ENCODE results near the gene DCBLD2. TPM values are rescaled to one million over a fixed set of nuclear protein-coding genes. Genes with fewer than 3 reads are reported as not detected.
"Not testable (repeated sequence)": the region's sequence is repeated elsewhere in the genome, so short reads cannot be mapped to it uniquely, and the experiment has no call there.

The DCBLD2 gene
- total RNA-seq, 2 donors from 2014 or later = 15.3 to 22.4 TPM

DNA sequence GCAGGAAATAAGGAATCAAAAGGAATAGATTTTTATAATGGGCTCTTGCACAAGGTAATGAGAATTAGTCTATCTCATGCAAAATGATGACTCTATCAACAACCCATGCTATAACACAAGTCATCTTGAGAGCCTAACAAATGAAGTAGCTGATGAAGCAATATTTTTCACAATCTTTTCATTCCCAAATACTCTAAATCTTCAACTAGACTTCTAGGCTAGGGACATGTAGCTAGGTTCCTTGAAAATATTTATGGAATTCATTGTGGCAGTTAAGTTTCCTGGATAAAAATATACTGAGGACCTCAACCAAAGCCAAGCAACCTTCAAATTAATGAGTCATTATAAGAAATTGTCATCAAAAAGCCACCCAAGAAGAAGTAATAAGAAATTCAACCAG lies 55.4 kb downstream of the DCBLD2 start:
- no peaks in the 10 kb centered on the region for H3K4me1 ChIP-seq
- intact Hi-C loops (cut with DNase I) = no loop called here
- no peak for ATAC-seq
- no peak overlapping the region for H3K27ac ChIP-seq
- no peaks in the 10 kb centered on the region for H3K9me3 ChIP-seq
- no peak overlapping the region for H3K4me3 ChIP-seq
- no peaks in the 10 kb centered on the region for H3K27me3 ChIP-seq
- DNase-seq = no peak
- H3K36me3 ChIP-seq (replicated peaks in 1 of 2; ENCODE audit: insufficient read depth in 1 of 2, low read depth in 2 of 2) = no peaks in the 10 kb centered on the region
- TF ChIP-seq POLR2A (IDR thresholded peaks at IDR 0.05) (no peak), CTCF (IDR thresholded peaks at IDR 0.05) (no peak)

DNA sequence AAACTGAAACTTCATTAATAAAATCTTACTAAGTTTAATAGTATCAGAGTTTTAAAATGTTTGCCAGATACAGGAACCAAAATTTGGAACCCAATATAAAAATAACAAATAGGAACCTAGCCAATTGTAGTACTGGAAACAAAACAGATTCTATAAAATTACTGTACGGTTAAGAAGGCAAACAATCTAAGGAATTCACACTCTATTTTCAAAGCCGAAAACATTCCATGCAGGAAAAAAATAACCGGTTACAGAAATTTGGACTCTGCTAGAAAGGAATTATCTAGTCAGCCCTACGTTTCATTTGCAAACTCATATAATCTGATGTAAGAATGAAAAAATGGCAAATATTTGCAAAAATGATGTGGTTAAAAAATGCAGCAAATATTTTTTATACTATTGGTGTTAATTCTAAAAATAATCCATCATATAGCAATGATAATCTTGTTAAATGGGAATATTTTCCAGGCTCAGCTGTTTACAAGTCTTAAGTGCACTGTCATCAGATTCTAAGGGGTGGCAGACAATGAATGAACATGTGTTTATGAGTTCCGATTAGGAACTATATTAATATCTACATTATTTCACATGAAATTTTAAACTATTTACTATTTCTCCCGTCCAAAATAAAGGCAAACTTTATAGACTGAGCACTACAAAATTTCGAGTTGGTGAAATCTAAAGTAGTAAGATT lies 58.1 kb downstream of the DCBLD2 start:
- no peak for DNase-seq
- H3K4me3 ChIP-seq = no peak overlapping the region
- TF ChIP-seq CTCF (IDR thresholded peaks at IDR 0.05) = no peak
- no peak for TF ChIP-seq POLR2A (IDR thresholded peaks at IDR 0.05)
- no peaks in the 10 kb centered on the region for H3K36me3 ChIP-seq (replicated peaks in 1 of 2; ENCODE audit: insufficient read depth in 1 of 2, low read depth in 2 of 2)
- H3K27ac ChIP-seq = no peak overlapping the region
- H3K4me1 ChIP-seq = no peaks in the 10 kb centered on the region
- no peak for ATAC-seq
- H3K9me3 ChIP-seq = no peaks in the 10 kb centered on the region
- intact Hi-C loops (cut with DNase I) = no loop called here
- 78 to 82% methylated on average over 7 of the region's 7 CpGs for WGBS, 2 donors
- no peaks in the 10 kb centered on the region for H3K27me3 ChIP-seq

DNA sequence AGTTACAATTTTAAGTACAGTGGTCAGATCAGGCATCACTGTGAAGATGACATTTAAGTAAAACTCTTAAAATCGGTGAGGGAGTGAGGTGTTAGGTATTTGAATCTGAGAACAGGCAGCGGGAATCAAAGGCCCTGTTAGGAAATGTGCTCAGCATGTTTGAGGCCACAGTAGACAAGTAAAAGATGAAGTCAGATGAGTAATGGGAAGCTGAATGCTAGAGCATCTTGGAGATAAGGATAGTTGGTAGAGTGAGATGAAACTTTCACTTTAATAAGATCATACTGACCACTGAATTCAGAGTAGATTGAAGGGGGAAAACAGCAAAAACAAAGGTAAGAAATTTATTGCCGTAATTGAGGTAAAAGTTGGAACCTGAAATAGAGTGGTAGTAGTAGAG lies 61.6 kb downstream of the DCBLD2 start:
- no peaks in the 10 kb centered on the region for H3K36me3 ChIP-seq (replicated peaks in 1 of 2; ENCODE audit: insufficient read depth in 1 of 2, low read depth in 2 of 2)
- TF ChIP-seq POLR2A (IDR thresholded peaks at IDR 0.05) = no peak
- no peak for TF ChIP-seq CTCF (IDR thresholded peaks at IDR 0.05)
- intact Hi-C loops (cut with DNase I) = no loop called here
- H3K4me1 ChIP-seq = no peaks in the 10 kb centered on the region
- 89 to 95% methylated on average over 3 of the region's 3 CpGs for WGBS, 2 donors
- no peaks in the 10 kb centered on the region for H3K27me3 ChIP-seq
- no peak for ATAC-seq
- no peak for DNase-seq
- no peaks in the 10 kb centered on the region for H3K9me3 ChIP-seq
- H3K27ac ChIP-seq = no peak overlapping the region
- H3K4me3 ChIP-seq = no peak overlapping the region

DNA sequence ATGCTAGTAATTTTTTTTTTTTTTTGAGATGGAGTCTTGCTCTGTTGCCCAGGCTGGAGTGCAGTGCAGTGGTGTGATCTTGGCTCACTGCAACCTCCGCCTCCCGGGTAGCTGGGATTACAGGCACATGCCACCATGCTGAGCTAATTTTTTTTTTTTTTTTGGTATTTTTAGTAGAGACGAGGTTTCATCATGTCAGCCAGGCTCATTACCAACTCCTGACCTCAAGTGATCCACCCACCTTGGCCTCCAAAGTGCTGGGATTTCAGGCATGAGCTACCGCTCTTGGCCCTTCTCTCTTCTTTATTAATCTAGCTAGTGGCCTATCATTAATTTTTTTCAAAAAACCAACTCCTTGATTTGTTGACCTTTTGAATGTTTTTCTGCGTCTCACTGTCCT lies 70.4 kb downstream of the DCBLD2 start:
- ATAC-seq; H3K4me1 ChIP-seq; DNase-seq; H3K4me3 ChIP-seq; H3K27ac ChIP-seq; intact Hi-C loops (cut with DNase I); H3K27me3 ChIP-seq; H3K9me3 ChIP-seq; H3K36me3 ChIP-seq (replicated peaks in 1 of 2; ENCODE audit: insufficient read depth in 1 of 2, low read depth in 2 of 2): not testable (repeated sequence)
- WGBS, 2 donors = 89 to 98% methylated on average over 5 of the region's 5 CpGs

DNA sequence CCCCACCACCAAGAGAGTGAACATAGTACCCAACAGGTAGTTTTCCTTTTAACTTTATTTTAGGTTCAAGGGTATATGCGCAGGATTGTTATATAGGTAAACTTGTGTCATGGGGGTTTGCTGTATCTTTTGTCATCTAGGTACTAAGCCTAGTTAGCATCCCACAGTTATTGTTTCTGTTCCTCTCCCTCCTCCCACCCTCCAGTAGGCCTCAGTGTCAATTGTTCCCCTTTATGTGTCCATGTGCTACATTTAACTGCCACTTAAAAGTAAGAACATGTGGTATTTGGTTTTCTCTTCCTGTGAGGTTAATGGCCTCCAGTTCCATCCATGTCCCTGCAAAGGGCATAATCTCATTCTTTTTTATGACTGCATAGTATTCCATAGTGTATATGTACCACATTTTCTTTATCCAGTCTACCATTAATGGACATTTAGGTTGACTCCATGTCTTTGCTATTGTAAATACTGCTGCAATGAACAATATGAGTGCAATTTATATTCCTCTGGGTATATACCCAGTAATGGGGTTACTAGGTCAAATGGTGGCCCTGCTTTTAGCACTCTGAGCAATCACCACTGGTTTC lies 72.2 kb downstream of the DCBLD2 start:
- ATAC-seq (no peak), DNase-seq (no peak)
- H3K4me3 ChIP-seq = no peak overlapping the region
- H3K27me3 ChIP-seq = no peaks in the 10 kb centered on the region
- WGBS, 2 donors = 91 to 97% methylated on average over 1 of the region's 1 CpG
- no peak overlapping the region for H3K27ac ChIP-seq
- no peaks in the 10 kb centered on the region for H3K4me1 ChIP-seq
- no peak for TF ChIP-seq POLR2A (IDR thresholded peaks at IDR 0.05)
- no peak for TF ChIP-seq CTCF (IDR thresholded peaks at IDR 0.05)
- intact Hi-C loops (cut with DNase I) = no loop called here
- no peaks in the 10 kb centered on the region for H3K36me3 ChIP-seq (replicated peaks in 1 of 2; ENCODE audit: insufficient read depth in 1 of 2, low read depth in 2 of 2)
- H3K9me3 ChIP-seq = peaks cover 0 to 4% (median 0%) of the 10 kb centered on the region in 3 donors

Data from body of pancreas (tissue), 4 donors.